Measurements from ENCODE around the gene WSCD2.

DNA sequence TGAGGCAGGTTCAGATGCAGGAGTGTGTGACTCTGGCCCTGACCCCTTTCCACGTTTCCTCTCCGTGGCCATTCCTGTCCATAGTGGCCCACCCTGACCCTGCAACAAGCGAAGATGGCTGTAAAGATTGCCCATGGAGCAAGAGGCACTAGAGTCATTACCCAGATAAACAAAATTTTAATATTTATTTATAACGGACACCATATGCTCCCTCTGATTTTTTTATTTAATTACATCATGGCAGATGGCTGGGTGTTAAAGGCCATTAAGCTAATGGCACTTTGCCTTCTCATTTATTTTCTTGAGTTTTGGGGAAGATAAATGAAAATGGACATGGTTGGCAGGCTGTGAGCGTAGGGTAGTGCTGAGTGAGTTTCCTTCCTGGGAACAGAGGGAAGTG is 58.7 kb downstream of the WSCD2 start:
- TF ChIP-seq GATA2 (IDR thresholded peaks at IDR 0.05; ENCODE audit: low read depth, low read length) (no peak; the same call in 1 of the 2 replicates), GATA3 (IDR thresholded peaks at IDR 0.05; ENCODE audit: low read depth, low read length) (no peak)
